SK-N-SH treated with all-trans-retinoic acid at 6 μM for 48 hours (cell line): ENCODE data around the gene ENC1.

Source experiments
- BACH2 ChIP-seq: fragments of 250-450 bp; sonication (Bioruptor Pico); IDR thresholded peaks from 2 replicates; pipeline ENCODE4 v1.9.0; 2021; ENCODE audit warnings: mild to moderate bottlenecking, borderline replicate concordance
- CREB5 ChIP-seq: fragments of 250-450 bp; sonication (Bioruptor Pico); IDR thresholded peaks from 2 replicates; pipeline ENCODE4 v1.5.1; 2020; ENCODE audit warnings: low read depth, mild to moderate bottlenecking, moderate library complexity
- CSRNP3 ChIP-seq: fragments of 250-450 bp; sonication (Bioruptor Pico); IDR thresholded peaks from 2 replicates; pipeline ENCODE4 v1.5.1; 2021; ENCODE audit warnings: mild to moderate bottlenecking, moderate library complexity
- ESRRG ChIP-seq: fragments of 250-450 bp; sonication (Bioruptor Pico); IDR thresholded peaks from 2 replicates; pipeline ENCODE4 v1.6.1; 2021; ENCODE audit warnings: mild to moderate bottlenecking
- GLIS3 ChIP-seq: fragments of 250-450 bp; sonication (Bioruptor Pico); IDR thresholded peaks from 2 replicates; pipeline ENCODE4 v1.5.0; 2020; ENCODE audit warnings: mild to moderate bottlenecking, moderate library complexity
- ISL1 ChIP-seq: fragments of 250-450 bp; sonication (Bioruptor Pico); IDR thresholded peaks from 2 replicates; pipeline ENCODE4 v2.1.2; 2022; ENCODE audit warnings: mild to moderate bottlenecking, moderate library complexity
- PATZ1 ChIP-seq: fragments of 250-450 bp; sonication (Bioruptor Pico); IDR thresholded peaks from 2 replicates; pipeline ENCODE4 v1.8.0; 2020; ENCODE audit warnings: mild to moderate bottlenecking, moderate library complexity, borderline replicate concordance
- POU6F1 ChIP-seq: fragments of 250-450 bp; sonication (Bioruptor Pico); IDR thresholded peaks from 2 replicates; pipeline ENCODE4 v1.8.0; 2021; ENCODE audit warnings: low read depth, mild to moderate bottlenecking, moderate library complexity, borderline replicate concordance
- PPARA ChIP-seq: fragments of 250-450 bp; sonication (Bioruptor Pico); IDR thresholded peaks from 2 replicates; pipeline ENCODE4 v1.5.0; 2020; ENCODE audit warnings: mild to moderate bottlenecking, borderline replicate concordance
- TCF4 ChIP-seq: fragments of 250-450 bp; sonication (Bioruptor Pico); IDR thresholded peaks from 2 replicates; pipeline ENCODE4 v1.8.0; 2021; ENCODE audit warnings: mild to moderate bottlenecking, moderate library complexity, borderline replicate concordance
- TSHZ2 ChIP-seq: fragments of 250-450 bp; sonication (Bioruptor Pico); IDR thresholded peaks from 2 replicates; pipeline ENCODE4 v1.5.0; 2020; ENCODE audit warnings: mild to moderate bottlenecking, moderate library complexity
- ZFP3 ChIP-seq: fragments of 250-450 bp; sonication (Bioruptor Pico); IDR thresholded peaks from 2 replicates; pipeline ENCODE4 v1.5.0; 2020; ENCODE audit warnings: mild to moderate bottlenecking, moderate library complexity
- ZNF565 ChIP-seq: fragments of 450-650 bp; formaldehyde crosslinking; conservative IDR thresholded peaks from 2 replicates; pipeline ENCODE4 v1.5.0; 2020; ENCODE audit warnings: low read depth, mild to moderate bottlenecking, moderate library complexity

GRCh38 chr5:74640450-74640953 lies at the start of gene ENC1:
- TF ChIP-seq ZNF565 (CRISPR knock-in tag) (no peak), GLIS3 (CRISPR knock-in tag) (no peak), PPARA (CRISPR knock-in tag) (no peak), TSHZ2 (CRISPR knock-in tag) (no peak), ISL1 (CRISPR knock-in tag) (no peak), ZFP3 (CRISPR knock-in tag) (no peak), TCF4 (CRISPR knock-in tag) (no peak), POU6F1 (CRISPR knock-in tag) (no peak), CSRNP3 (CRISPR knock-in tag) (no peak), PATZ1 (CRISPR knock-in tag) (no peak), CREB5 (CRISPR knock-in tag) (no peak), ESRRG (CRISPR knock-in tag) (no peak), BACH2 (no peak)
